CD4-positive, alpha-beta T cell (primary cell): ENCODE data around the gene CTRB1. TPM values are rescaled to one million over a fixed set of nuclear protein-coding genes. Genes with fewer than 3 reads are reported as not detected.
A peak's percentile ranks its signal among the peaks of the same experiment; 100 is the strongest.

Experiments
- ATAC-seq: fragments of 200-7000 bp; cut with Tn5 transposase; one replicate; pipeline ENCODE4 v1.10.0; 2022; ENCODE audit warnings: mild to moderate bottlenecking; ENCODE audit not compliant: poor library complexity
- CTCF ChIA-PET: fragments of 350-600 bp; sonication (Branson Sonifier 250); formaldehyde crosslinking; loops from one replicate; lab custom pipeline; 2021; ENCODE audit warnings: antibody characterized with exemption, inconsistent platforms; lab: Charles Lee
- POLR2A ChIA-PET: fragments of 350-600 bp; sonication (Branson Sonifier 250); formaldehyde crosslinking; loops from one replicate; lab custom pipeline; 2021; ENCODE audit warnings: antibody characterized with exemption, inconsistent platforms; lab: Charles Lee
- DNase-seq, 14 experiments: peaks; one replicate each; pipeline ENCODE4 v3.0.0-alpha.2; 2013 to 2020; ENCODE audit warnings: mixed read lengths in 2 of 14
- H3K27ac ChIP-seq, 2 donors: one replicate each; pipeline versions ENCODE4 v1.5.1 to v1.7.0; 2013; ENCODE audit warnings: low read length in 2 of 2, low read depth in 1 of 2, mild to moderate bottlenecking in 1 of 2
- H3K27me3 ChIP-seq, 2 experiments: 1 replicate in 1 of 2; 2 replicates in 1 of 2; pipeline versions ENCODE4 v1.6.1 to v1.7.0; 2013; ENCODE audit warnings: low read length in 2 of 2, control low read depth in 1 of 2, mild to moderate bottlenecking in 1 of 2, moderate library complexity in 1 of 2; ENCODE audit not compliant: insufficient read depth in 2 of 2, control insufficient read depth in 1 of 2
- H3K36me3 ChIP-seq: one replicate; pipeline ENCODE4 v1.6.1; 2013; ENCODE audit warnings: low read length, control low read depth; ENCODE audit not compliant: insufficient read depth
- H3K4me1 ChIP-seq: one replicate; pipeline ENCODE4 v1.6.1; 2013; ENCODE audit warnings: low read length, control low read depth; ENCODE audit not compliant: insufficient read depth
- H3K4me3 ChIP-seq: one replicate; pipeline ENCODE4 v1.5.1; 2013; ENCODE audit warnings: mild to moderate bottlenecking, low read length, moderate library complexity
- H3K9me3 ChIP-seq, 2 experiments: 1 replicate in 1 of 2; 2 replicates in 1 of 2; pipeline versions ENCODE4 v1.6.1 to v1.7.0; 2013; ENCODE audit warnings: low read length in 2 of 2, mild to moderate bottlenecking in 2 of 2, control low read depth in 1 of 2, moderate library complexity in 1 of 2; ENCODE audit not compliant: control insufficient read depth in 1 of 2, insufficient read depth in 1 of 2
- H3K27ac Mint-ChIP-seq: one replicate; pipeline ENCODE4 v1.8.0; 2020; ENCODE audit warnings: mixed read lengths
- H3K27me3 Mint-ChIP-seq: one replicate; pipeline ENCODE4 v1.8.0; 2021; ENCODE audit warnings: mixed read lengths
- H3K36me3 Mint-ChIP-seq: one replicate; pipeline ENCODE4 v1.8.0; 2021; ENCODE audit warnings: low read depth, mixed read lengths
- H3K4me1 Mint-ChIP-seq: one replicate; pipeline ENCODE4 v1.8.0; 2021; ENCODE audit warnings: low read depth, mixed read lengths
- H3K4me3 Mint-ChIP-seq: one replicate; pipeline ENCODE4 v1.8.0; 2020; ENCODE audit warnings: mild to moderate bottlenecking, mixed read lengths
- H3K9me3 Mint-ChIP-seq: one replicate; pipeline ENCODE4 v1.8.0; 2020; ENCODE audit warnings: mixed read lengths
- CTCF ChIP-seq: fragments of 200-600 bp; IDR thresholded peaks from one replicate; pipeline ENCODE4 v1.8.0; 2022; ENCODE audit warnings: antibody characterized with exemption, mild to moderate bottlenecking
- intact Hi-C, 2 experiments: fragments of 100-400 bp; cut with DNase I in 1 of 2; cut with micrococcal nuclease in 1 of 2; formaldehyde crosslinking; loops; one replicate each; pipeline versions ENCODE4 v1.15.1 to v1.9.0; 2023 to 2025; cut with DNase I, micrococcal nuclease
- total RNA-seq, 174 experiments: library from RNA in 2 of 174; stranded (reverse) in 2 of 174; gene quantifications; one replicate each; pipeline ENCODE4 v1.2.3 and lab custom pipeline; 2021 to 2026

Gene CTRB1
- total RNA-seq, 2 experiments from 2014 or later: not detected

- H3K27me3 Mint-ChIP-seq: peaks cover 32% of the 10 kb centered on the region
Measured at GRCh38 chr16:75249441-75249840, 30.7 kb downstream of the CTRB1 start.

GRCh38 chr16:75250089-75250808, 31.5 kb downstream of the CTRB1 start:
- Histone ChIP-seq H3K36me3 (no peaks in the 10 kb centered on the region), H3K27me3 (peaks cover 39 to 53% of the 10 kb centered on the region in 2 experiments), H3K4me1 (peaks cover 13% of the 10 kb centered on the region), H3K27ac (no peak overlapping the region), H3K4me3 (peak overlapping the region; percentile 10), H3K9me3 (peaks cover 0 to 19% of the 10 kb centered on the region in 2 experiments)
- no peak overlapping the region for H3K27ac Mint-ChIP-seq
- intact Hi-C loops: no loop called here
- DNase-seq (no peak), ATAC-seq (no peak)
- no peak for TF ChIP-seq CTCF
- ChIA-PET CTCF (no interaction called here), POLR2A (no interaction called here)
- H3K4me1 Mint-ChIP-seq: peaks cover 5% of the 10 kb centered on the region
- H3K27me3 Mint-ChIP-seq: peaks cover 40% of the 10 kb centered on the region
- H3K9me3 Mint-ChIP-seq: no peaks in the 10 kb centered on the region
- peak overlapping the region; percentile 77 for H3K4me3 Mint-ChIP-seq
- no peaks in the 10 kb centered on the region for H3K36me3 Mint-ChIP-seq

More at GRCh38 chr16:75249441-75249840, 30.7 kb downstream of the CTRB1 start:
- Mint-ChIP-seq H3K4me1 (peaks cover 5% of the 10 kb centered on the region), H3K9me3 (no peaks in the 10 kb centered on the region), H3K4me3 (no peak overlapping the region), H3K27ac (no peak overlapping the region), H3K36me3 (no peaks in the 10 kb centered on the region)
- Histone ChIP-seq H3K27ac (no peak overlapping the region), H3K9me3 (peaks cover 0 to 19% of the 10 kb centered on the region in 2 experiments), H3K4me3 (no peak overlapping the region), H3K27me3 (peaks cover 36 to 45% of the 10 kb centered on the region in 2 experiments), H3K36me3 (no peaks in the 10 kb centered on the region), H3K4me1 (peaks cover 13% of the 10 kb centered on the region)
- DNase-seq: no peak
- ATAC-seq: no peak
- intact Hi-C loops: no loop called here
- POLR2A ChIA-PET: no interaction called here
- CTCF ChIA-PET: no interaction called here
- TF ChIP-seq CTCF: no peak

- ChIA-PET CTCF (no interaction called here), POLR2A (no interaction called here)
- DNase-seq: no peak
- Mint-ChIP-seq H3K27ac (no peak overlapping the region), H3K4me1 (peaks cover 5% of the 10 kb centered on the region), H3K27me3 (peaks cover 40% of the 10 kb centered on the region), H3K36me3 (no peaks in the 10 kb centered on the region), H3K4me3 (peak overlapping the region; percentile 77), H3K9me3 (no peaks in the 10 kb centered on the region)
- no peak for ATAC-seq
- no peak for TF ChIP-seq CTCF
- Histone ChIP-seq H3K27ac (no peak overlapping the region), H3K27me3 (peaks cover 40 to 53% of the 10 kb centered on the region in 2 experiments), H3K4me1 (peaks cover 13% of the 10 kb centered on the region), H3K36me3 (no peaks in the 10 kb centered on the region), H3K9me3 (peaks cover 0 to 20% of the 10 kb centered on the region in 2 experiments), H3K4me3 (peak overlapping the region; percentile 10)
- intact Hi-C loops: no loop called here
Measured at GRCh38 chr16:75250809-75251279, 32.1 kb downstream of the CTRB1 start.
